HL-60/S4 treated with phorbol 12-myristate 13-acetate at 8.2 ng/mL for 4 days and 3 days (cell line): ENCODE data around the gene CCDC85A.

Source experiments
- in situ Hi-C: fragments of 300-500 bp; cut with MboI; formaldehyde crosslinking; loops from 2 replicates; pipeline ENCODE4 v1.15.0; 2022; ENCODE audit warnings: low sequenced_read_pairs

CCDC85A gene

DNA sequence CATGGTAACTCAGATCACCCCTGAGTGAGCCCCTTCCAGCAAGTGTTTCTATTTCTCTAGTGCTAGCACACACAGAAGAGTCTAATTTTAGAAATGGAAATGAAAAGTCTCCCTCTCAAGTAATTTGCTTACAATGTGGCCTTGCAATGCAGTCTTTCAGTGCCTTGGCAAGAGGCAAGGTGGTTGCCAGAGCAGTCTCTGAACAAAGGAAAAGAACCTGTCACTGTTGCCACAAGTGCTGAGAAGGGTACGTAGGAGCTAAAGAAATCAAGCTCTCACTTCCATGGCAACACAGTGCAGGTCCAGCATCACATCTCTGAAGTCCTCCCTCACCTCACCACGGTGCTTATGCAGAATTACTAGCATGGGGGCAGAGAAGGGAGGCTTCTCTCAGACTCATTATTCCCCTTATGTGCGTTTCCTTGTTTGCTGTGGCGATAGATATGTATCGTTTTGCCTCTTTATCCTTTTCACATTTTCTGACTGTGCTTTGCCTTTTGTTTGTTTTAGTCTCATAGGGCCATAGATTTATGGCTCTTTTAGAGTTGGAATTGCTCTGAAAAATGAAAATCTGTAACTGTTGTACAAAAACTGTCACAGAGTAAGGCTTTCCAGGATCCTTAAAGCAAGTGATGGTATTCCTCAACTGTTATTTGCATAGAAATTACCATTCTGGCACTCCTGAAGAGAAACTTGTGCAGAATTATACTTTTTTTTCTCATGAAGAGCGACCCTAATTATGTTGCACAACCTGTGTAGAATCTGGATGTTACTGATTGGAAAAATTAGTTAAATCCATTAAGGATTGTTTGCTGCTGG is 164.8 kb downstream of the CCDC85A start:
- in situ Hi-C loops = no loop called here

DNA sequence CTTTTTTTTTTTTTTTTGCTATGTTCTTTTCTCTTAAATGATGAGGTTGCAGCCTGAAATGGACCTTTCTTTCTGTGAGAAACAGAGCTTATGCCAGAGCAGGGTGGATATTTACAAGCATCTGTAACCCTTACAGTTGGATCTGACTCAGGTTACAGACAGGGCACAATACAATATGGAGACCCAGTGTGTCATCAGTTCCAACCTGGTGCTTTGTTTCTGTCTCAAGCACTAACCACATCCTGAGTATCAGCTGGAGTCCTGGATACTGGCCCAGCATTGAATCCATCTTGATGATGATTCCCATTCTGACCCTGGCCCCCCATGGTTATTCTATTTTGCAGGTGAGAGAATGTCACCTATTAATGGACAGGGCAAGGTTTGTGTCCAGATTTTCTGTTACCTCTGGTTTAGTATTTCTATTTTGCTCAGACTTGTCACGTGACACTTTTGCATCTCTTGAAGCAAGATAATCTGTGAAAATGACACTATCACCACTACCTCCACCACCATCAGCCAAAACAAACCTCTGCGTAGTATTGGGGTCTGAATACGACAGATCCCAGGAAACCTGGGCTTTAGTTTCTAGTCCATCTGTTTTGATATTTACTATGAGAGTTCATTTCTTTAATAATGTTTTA is 174.0 kb downstream of the CCDC85A start:
- in situ Hi-C loops = no loop called here

DNA sequence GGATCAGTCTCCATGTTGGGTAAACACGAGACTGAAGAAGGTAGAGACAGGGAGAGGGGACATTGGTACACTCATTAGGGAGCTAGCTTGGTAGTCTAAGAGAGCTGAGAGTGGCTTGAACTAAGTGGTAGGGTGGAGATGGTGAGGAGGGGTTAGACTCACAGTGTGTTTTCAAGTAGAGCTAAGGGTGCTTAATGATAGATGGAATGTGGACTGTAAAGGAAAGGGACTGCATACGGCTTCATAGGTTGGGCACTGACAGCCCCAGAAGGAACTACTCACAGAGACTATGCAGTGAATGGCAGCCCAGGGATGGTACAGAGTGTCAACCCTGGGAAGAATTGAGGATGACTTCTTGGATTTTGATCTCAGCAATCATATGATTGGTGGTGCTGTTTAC is 178.1 kb downstream of the CCDC85A start:
- in situ Hi-C loops = no loop called here

DNA sequence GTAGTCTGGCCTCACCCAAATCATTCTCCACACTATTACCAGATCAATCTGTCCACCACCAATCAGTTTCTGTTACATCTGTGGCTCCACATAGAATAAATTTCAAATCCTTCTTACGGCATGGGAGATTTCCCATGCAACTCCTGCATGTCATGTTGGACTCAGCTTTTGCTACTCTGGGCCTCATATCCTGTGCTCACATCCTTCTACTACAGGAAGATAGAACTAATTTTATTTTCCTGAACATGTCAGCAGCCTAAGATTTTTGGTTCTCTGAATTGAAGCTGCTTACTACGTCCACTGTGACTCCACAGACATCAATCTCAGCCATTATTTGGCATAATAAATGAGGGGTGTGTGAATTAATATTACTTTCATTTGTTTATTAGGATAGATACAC is 181.1 kb downstream of the CCDC85A start:
- in situ Hi-C loops = no loop called here

DNA sequence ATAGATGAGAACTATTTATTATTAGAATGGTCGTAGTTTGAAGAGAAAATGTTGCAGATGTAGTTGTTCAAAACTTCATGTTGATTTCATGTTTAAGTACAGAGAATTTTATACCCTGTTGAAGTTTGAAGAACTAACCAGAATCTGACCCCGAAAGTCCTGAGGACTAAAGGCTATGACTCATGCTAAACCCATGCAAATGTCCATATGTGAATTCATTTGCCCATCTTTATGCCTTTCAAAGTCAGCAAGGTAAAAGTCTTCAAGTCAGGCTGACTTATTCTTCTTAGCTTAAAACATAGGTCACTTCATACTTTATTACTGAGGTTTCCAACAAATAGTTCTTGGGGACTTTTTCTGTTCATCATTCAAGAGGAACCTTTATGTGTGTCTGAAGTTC is 185.5 kb downstream of the CCDC85A start:
- in situ Hi-C loops = no loop called here

DNA sequence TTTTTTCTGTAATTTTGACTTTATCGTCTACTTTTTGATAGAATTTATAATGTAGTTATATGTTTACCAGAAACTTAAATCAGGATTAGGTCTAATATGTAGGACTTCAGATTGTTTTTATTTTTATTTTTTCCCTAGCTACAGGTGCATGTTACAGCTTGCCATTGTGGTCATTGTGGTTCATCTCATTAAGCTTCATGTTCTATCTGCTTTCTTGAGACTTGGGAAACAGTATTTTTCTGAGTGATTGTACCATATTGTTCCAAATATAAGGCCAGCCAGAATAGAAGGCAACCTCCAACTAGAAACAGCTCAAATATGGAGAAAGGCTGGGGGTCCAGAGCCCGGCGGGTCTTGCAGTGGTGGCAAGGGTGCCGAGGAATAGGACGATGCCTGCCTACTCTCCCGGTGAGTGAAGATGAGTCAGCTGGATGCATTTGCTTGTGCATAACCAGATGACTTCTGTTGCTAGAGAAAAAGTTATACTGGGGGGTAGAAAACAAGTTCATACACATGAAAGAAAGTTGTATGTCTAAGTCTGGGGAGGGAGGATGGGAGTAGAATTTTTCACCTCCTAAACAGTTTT is 188.4 kb downstream of the CCDC85A start:
- in situ Hi-C loops = no loop called here

DNA sequence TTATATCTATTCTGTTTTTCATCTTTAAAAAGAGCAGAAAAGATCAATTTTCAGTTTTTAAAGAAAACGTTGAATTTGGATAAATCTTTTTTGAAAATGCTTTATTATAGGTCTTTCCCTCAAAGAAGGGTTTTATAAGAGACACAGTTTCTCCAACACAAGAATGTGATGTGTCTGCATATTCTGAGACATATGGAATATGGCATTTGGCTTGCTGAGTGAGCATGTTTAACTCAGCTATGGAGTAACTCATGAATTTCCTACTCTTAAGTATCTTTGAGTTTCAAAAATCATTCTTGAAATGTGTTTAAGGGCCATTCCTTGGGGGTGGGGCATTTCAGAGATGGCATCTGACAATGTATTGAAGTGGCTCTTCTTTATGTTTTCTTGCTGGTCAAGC is 191.5 kb downstream of the CCDC85A start:
- in situ Hi-C loops = no loop called here

DNA sequence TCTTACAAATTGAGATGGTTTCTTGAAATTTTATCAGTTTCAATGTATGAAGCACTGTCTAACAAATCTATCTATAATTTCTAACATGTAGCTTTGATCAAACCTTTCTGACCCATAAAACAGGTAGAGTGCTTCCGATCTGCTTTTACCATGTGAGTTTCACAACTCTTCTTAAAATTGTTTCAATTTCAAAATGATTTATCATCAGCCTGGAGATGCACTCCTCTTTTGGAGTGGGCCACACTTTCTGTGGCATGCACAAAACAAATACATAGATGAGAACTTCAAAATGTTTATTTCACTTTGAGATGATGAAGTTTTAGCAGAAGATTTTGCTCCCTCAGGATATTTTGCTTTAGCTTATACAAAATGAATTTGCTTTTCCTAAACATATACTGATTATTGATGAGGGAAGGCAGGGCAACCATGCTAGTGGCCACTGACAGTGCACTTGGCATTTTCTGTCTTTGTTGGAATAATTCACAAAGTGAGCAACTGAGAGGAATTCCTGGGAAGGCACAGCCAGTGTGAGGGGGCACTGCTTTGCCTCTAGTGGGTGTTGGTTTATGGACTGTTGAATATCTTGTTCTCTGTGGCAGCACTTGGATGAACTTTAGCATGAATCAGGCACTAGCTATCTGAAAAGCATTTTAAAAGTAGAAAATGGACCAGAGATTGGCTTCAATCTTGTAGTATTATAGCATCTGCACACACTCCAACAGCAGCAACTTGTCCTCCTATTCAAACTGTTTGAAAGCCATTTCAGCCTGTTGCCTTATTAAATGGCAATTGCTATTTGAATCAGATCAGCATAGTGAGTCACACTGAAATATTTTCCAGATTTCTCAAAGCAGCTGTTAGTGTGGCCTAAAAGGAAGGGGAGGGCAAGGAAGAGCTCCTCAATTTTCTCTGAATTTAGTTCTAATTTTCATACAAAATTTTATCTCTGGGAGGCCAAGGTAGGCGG is 193.2 kb downstream of the CCDC85A start:
- in situ Hi-C loops = no loop called here

DNA sequence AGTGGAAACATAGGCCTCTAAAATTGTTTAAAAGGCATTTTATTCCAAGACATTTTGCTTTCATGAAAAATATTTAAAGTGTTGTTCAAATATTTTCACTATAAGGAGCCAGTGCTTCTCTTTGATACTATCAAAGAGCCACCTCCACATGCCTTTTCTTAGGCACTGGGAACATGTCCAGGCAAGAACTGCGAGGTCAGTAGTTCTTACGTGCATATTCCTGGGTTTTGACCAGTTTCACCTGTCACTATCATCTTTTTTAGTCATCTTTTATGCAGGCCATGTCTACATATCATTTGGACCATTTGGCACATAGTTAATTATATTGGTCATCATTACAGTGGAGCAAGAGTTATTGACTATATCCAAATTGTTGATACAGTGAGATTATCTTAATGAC is 195.3 kb downstream of the CCDC85A start:
- in situ Hi-C loops = no loop called here

DNA sequence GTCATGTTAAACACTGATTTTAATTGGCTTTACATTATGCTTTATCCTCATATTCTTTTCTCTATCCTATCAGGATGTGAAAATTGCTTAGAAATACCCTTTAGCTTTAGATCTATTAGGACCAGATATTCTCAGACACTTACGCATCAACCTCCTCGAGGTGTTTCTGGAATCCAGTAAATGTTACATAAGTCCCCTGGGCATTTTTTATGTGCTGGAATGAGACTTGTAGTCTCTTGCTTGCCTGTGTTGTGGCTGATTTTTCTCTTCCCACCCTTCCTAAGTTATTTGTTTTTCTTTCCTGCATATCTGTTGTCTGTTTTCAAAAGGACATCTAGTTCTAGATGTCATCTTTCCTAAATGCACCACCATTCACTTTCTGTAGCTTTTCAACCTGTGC is 197.1 kb downstream of the CCDC85A start:
- in situ Hi-C loops = no loop called here

DNA sequence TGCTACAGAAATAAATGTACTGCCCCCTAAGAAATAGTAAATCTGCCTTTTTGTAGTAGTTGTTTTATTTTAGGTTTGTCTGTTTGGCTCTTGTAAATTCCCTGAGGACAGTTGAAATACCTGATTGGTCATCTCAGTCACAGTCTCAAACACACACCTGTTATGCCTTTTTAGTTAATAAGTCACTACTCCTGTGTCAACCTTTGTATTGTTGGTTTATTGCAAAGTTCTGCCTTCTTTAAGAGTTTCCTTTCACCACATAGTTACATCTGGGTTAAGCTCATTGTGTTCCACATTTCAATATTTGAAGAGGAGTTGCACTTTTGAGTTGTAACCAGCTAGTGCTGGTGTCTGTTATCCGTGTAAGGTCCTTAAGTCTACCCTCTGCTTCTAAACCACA is 198.7 kb downstream of the CCDC85A start:
- in situ Hi-C loops = no loop called here

DNA sequence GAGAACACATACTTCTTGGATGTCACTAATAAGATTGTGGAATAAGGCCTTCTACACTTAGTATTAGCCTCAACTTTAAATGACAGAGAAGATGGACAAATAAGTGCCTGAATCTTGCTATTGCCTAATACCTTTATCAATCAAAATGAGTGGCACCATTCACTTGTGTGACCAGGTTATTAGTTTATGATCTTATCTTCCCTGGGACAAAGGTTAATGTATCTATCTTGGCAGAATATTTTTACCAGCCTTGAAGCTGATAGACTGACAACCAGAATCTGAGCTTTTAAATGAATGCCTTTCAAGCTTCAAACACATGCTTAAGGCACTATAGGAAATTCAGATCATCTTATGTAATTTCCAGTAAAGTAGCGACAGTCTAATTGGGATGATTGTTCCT is 202.9 kb downstream of the CCDC85A start:
- in situ Hi-C loops = no loop called here

DNA sequence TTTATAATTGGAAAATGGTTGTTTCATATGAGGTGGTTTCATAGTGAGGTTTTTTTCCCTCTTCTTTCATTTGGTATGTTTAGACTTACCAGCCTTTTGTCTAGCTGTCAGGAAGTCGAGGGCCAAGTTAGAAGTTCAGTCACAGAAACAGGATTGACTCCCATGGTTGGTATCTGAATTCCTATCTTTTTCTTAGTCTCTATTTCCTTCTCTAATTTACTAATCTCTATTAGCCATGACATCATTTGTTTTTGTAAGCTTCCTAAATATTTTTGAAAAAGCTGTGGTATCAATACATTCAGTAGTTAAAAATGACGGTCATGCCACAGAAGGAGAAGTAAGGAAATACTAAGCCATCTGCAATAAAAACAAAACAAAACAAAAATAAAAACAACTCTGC is 206.9 kb downstream of the CCDC85A start:
- in situ Hi-C loops = no loop called here

DNA sequence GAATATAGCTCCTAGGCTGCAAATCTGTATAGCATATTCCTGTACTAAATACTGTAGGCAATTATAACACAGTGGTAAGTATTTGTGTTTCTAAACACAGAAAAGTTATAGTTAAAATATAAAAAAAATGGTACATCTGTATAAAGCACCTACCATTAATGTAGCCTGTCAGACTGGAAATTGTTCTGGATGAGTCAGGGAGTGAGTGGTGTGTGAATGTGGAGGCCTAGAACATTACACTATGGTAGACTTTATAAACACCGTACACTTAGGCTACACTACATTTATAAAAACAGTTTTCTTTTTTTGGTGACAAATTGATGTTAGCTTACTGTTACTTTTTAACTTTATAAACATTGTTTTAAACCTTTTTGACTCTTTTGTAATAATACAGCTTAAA is 226.3 kb downstream of the CCDC85A start:
- in situ Hi-C loops = no loop called here

DNA sequence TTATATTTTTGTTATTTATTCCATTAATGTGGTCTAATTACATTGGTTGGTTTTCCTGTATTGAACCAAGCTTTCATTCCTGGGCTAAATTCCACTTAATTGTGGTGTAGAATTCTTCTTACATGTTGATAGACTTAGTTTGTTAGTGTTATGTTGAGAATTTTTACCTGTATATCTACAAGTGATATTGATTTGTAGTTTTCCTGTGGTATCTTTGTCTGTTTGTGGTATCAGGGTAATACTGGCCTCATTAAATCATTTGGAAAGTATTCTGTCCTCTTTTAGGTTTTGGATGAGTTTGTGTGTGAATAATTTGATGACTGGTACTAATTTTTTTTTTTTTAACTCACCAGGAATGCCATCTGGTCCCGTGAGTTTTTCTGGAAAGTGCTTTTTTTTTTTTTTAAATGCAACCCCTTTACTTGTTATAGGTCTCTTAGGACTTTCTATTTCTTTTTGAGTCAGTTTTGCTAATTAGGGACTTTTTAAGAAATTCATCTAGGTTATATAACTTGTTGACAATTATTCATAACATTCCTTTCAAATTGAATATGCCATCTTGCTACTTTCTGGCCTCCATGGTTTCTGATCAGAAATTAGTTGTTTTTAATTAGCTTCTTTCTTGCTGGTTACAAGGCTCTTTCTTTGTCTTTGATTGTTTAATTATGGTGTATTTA is 232.8 kb downstream of the CCDC85A start:
- in situ Hi-C loops = no loop called here
